Measurements from ENCODE around the gene TBC1D22A. TPM values are rescaled to one million over a fixed set of nuclear protein-coding genes. Genes with fewer than 3 reads are reported as not detected.

TBC1D22A gene
- total RNA-seq, 6 experiments from 2014 or later = 10.9 to 18.1 (median 14.0) TPM

- intact Hi-C loops (cut with DNase I) = no loop called here
- WGBS (ENCODE audit: insufficient coverage, low coverage, low lambda C conversion rate, missing lambda C conversion rate) = 70% methylated on average over 7 of the region's 7 CpGs
- Histone ChIP-seq H3K27ac (no peak overlapping the region), H3K9me3 (no peaks in the 10 kb centered on the region), H3K4me3 (no peak overlapping the region), H3K36me3 (no peaks in the 10 kb centered on the region), H3K27me3 (no peaks in the 10 kb centered on the region), H3K4me1 (no peaks in the 10 kb centered on the region)
- TF ChIP-seq POLR2A (IDR thresholded peaks at IDR 0.05) (no peak), CTCF (IDR thresholded peaks at IDR 0.05) (no peak)
- peak in 1 of 4 donors; percentile 29 for ATAC-seq
- DNase-seq = no peak
These were observed 116.6 kb downstream of the TBC1D22A start for GRCh38 chr22:46879083-46879482.

- no peak overlapping the region for H3K4me3 ChIP-seq
- H3K4me1 ChIP-seq = no peaks in the 10 kb centered on the region
- peak in 1 of 4 donors; percentile 35 for ATAC-seq
- no peaks in the 10 kb centered on the region for H3K36me3 ChIP-seq
- WGBS (ENCODE audit: insufficient coverage, low coverage, low lambda C conversion rate, missing lambda C conversion rate) = 84% methylated on average over 4 of the region's 11 CpGs
- no peaks in the 10 kb centered on the region for H3K27me3 ChIP-seq
- TF ChIP-seq POLR2A (IDR thresholded peaks at IDR 0.05) (no peak), CTCF (IDR thresholded peaks at IDR 0.05) (no peak)
- H3K9me3 ChIP-seq = no peaks in the 10 kb centered on the region
- intact Hi-C loops (cut with DNase I) = no loop called here
- DNase-seq = no peak
- no peak overlapping the region for H3K27ac ChIP-seq
These were observed 119.1 kb downstream of the TBC1D22A start for GRCh38 chr22:46881373-46882118.

- DNase-seq (no peak), ATAC-seq (no peak)
- WGBS (ENCODE audit: insufficient coverage, low coverage, low lambda C conversion rate, missing lambda C conversion rate) = 88% methylated on average over 11 of the region's 12 CpGs
- Histone ChIP-seq H3K9me3 (no peaks in the 10 kb centered on the region), H3K27me3 (no peaks in the 10 kb centered on the region), H3K4me1 (no peaks in the 10 kb centered on the region), H3K4me3 (no peak overlapping the region), H3K36me3 (no peaks in the 10 kb centered on the region), H3K27ac (no peak overlapping the region)
- no peak for TF ChIP-seq POLR2A (IDR thresholded peaks at IDR 0.05)
- intact Hi-C loops (cut with DNase I) = no loop called here
These were observed 120.9 kb downstream of the TBC1D22A start for GRCh38 chr22:46883092-46883910.

GRCh38 chr22:46884365-46884764 is 121.9 kb downstream of the TBC1D22A start:
- Histone ChIP-seq H3K4me1 (no peaks in the 10 kb centered on the region), H3K4me3 (no peak overlapping the region), H3K36me3 (no peaks in the 10 kb centered on the region), H3K9me3 (no peaks in the 10 kb centered on the region), H3K27me3 (no peaks in the 10 kb centered on the region), H3K27ac (no peak overlapping the region)
- WGBS (ENCODE audit: insufficient coverage, low coverage, low lambda C conversion rate, missing lambda C conversion rate) = no CpG with 5 or more reads among the region's 8 CpGs
- no peak for DNase-seq
- intact Hi-C loops (cut with DNase I) = no loop called here
- TF ChIP-seq POLR2A (IDR thresholded peaks at IDR 0.05) = no peak
- TF ChIP-seq CTCF (IDR thresholded peaks at IDR 0.05) = no peak
- ATAC-seq = peak in 1 of 4 donors; percentile 9

GRCh38 chr22:46887978-46888377 is 125.5 kb downstream of the TBC1D22A start:
- Histone ChIP-seq H3K4me1 (no peaks in the 10 kb centered on the region), H3K9me3 (no peaks in the 10 kb centered on the region), H3K4me3 (no peak overlapping the region), H3K27me3 (no peaks in the 10 kb centered on the region), H3K27ac (no peak overlapping the region), H3K36me3 (peaks cover 0 to 3% (median 0%) of the 10 kb centered on the region in 4 donors)
- ATAC-seq (no peak), DNase-seq (no peak)
- intact Hi-C loops (cut with DNase I) = no loop called here
- TF ChIP-seq POLR2A (IDR thresholded peaks at IDR 0.05) (no peak), CTCF (IDR thresholded peaks at IDR 0.05) (no peak)
- 87% methylated on average over 5 of the region's 11 CpGs for WGBS (ENCODE audit: insufficient coverage, low coverage, low lambda C conversion rate, missing lambda C conversion rate)

Measured in right lobe of liver (tissue), 6 donors.